HG02870 (cell line): Measurements from ENCODE around the gene ERICH6.

Experiments
- ATAC-seq: cut with Tn5 transposase; IDR thresholded peaks from one replicate; pipeline ENCODE4 v1.9.1; 2021; ENCODE audit warnings: mild to moderate bottlenecking, moderate library complexity; ENCODE audit not compliant: unreplicated experiment

The ERICH6 gene

GRCh38 chr3:150703756-150704344 lies at the start of gene ERICH6:
TSS of gene ERICH6 (minus strand) at chr3:150703920. CDS start at chr3:150703898, 22 bp downstream.
- peak; percentile 98 for ATAC-seq

- ATAC-seq = no peak
Measured at GRCh38 chr3:150751781-150752263, 48.1 kb upstream of the ERICH6 start.

GRCh38 chr3:150749255-150749654 lies 45.5 kb upstream of the ERICH6 start:
- no peak for ATAC-seq

- ATAC-seq = no peak
Measured at GRCh38 chr3:150748684-150749047, 44.9 kb upstream of the ERICH6 start.

GRCh38 chr3:150747886-150748683 lies 44.4 kb upstream of the ERICH6 start:
- ATAC-seq = peak; percentile 38

GRCh38 chr3:150746791-150747590 lies 43.3 kb upstream of the ERICH6 start:
- no peak for ATAC-seq

- ATAC-seq = no peak
Measured at GRCh38 chr3:150745832-150746231, 42.1 kb upstream of the ERICH6 start.

- ATAC-seq = no peak
Measured at GRCh38 chr3:150744919-150745211, 41.1 kb upstream of the ERICH6 start.

- no peak for ATAC-seq
Measured at GRCh38 chr3:150744041-150744918, 40.6 kb upstream of the ERICH6 start.

GRCh38 chr3:150743508-150743907 lies 39.8 kb upstream of the ERICH6 start:
- ATAC-seq = no peak

GRCh38 chr3:150742679-150743078 lies 39.0 kb upstream of the ERICH6 start:
- no peak for ATAC-seq

- no peak for ATAC-seq
Measured at GRCh38 chr3:150742141-150742523, 38.4 kb upstream of the ERICH6 start.

GRCh38 chr3:150741497-150742140 lies 37.9 kb upstream of the ERICH6 start:
- ATAC-seq = no peak

- ATAC-seq = no peak
Measured at GRCh38 chr3:150740733-150741496, 37.2 kb upstream of the ERICH6 start.

- ATAC-seq = no peak
Measured at GRCh38 chr3:150739877-150740645, 36.3 kb upstream of the ERICH6 start.

- no peak for ATAC-seq
Measured at GRCh38 chr3:150739200-150739863, 35.6 kb upstream of the ERICH6 start.

GRCh38 chr3:150738688-150739087 lies 35.0 kb upstream of the ERICH6 start:
- no peak for ATAC-seq
